Activated gamma-delta T cell (primary cell): ENCODE measurements around the gene LRP1B.

ENCODE experiments used
- DNase-seq: peaks from one replicate; lab custom pipeline; 2025; lab: John Stamatoyannopoulos, UW

LRP1B gene

DNA sequence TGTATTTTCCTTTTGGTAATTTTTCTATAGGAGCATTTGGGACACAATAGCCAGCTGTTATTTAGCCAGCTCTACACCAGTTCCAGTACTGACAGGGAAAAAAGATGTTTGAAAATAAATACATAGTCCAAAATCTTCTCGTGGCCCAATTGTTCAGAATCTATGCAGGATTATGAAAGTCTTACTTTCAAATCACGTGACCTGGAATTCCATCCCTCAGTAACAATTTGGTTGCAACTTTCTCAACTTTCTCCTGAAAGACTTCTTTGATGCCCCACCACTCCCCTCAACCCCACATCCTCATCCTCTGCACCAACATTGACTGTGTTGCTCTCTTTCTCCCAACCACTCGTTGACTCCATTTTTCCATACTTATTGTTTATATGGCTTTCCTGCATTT lies 539.0 kb downstream of the LRP1B start:
- no peak for DNase-seq

DNA sequence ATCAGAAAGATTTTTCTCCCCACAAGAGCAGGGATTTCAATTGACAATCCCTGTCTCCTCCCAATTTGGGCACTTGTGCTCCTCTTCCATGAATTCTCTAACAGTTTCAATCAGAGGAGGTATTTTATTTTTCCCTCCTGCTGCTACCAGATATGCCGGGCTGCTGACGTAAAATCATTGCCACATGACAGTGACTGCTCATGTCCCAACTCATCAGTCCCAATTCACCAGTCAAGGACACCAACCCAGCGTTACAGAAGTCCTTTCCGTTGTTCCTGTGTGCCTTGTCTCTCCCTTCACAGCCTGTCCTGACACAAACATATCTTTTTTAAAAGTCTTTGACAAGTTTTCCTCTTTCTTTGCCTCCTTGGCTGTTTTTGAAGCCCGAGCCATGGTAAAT lies 540.2 kb downstream of the LRP1B start:
- no peak for DNase-seq

DNA sequence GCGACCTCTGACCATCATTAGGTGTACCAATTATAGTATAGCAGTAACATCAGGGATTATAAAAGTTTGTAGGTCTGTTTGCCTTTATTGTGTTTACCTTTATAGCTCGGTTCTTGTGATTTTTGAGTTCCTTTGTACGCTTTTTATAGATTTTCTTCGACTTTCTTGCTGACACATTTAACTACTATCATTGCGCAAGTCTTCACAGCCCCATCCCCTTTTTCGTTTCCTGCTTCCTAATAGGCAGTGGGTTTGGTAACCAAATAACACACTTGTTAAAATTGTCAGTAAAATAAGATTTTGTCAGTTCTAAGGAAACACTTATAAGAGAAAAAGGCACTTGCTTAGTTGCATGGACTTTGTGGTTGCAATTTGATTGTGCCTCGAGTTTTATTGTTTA lies 541.5 kb downstream of the LRP1B start:
- no peak for DNase-seq

DNA sequence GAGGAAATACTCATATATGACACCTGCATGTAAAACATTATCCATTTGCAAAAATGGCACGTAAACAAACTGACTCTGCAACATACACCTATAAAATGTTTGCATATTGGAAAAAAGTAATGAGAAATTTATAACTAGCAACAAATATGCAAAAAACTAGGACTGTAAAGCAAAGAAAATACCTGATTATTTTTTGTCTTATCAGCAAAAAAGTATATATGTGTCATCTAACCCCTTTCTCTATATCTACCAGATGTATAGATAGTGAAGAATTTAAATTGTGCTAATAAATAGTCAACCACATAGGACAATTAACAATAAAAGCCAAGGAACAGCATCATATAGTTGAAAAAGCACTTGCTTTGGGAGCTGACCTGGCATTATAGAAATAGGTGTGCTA lies 543.8 kb downstream of the LRP1B start:
- no peak for DNase-seq

DNA sequence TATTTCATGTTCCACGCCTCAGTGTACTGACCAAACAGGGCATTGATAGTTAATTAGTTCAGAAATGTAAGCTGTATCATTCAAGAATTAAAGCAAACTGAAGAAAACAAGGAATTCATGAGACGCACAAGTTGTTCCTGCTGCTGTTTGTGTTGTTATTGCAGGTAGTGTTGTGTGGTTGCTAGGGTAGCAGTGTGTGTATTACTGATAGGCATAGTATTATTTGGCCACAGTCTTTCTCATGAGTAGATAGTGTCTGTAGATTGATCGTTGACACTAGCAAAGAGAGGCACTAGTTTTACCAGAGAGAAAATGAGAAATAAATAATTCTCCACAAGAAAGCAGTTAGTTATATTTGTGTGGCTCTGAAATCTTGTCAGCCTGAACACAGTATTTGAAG lies 548.6 kb downstream of the LRP1B start:
- no peak for DNase-seq

DNA sequence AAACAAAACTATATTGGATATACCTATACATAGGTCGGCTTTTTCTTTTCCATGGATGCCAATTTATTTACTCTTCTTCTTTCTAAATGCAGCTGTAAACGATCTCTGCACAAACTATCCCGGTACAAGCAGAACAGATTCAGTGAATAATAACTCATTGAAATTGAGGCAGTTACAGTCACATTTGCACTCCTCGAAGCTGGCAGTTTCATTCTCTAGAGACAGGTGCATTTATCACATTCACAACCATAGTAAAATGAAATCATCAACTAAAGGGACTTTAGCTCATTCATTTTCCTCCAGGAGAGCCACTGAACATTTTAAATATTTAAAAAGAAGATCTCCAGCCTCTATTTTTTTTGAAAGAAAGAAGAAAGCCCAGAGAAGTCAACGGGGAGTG lies 551.7 kb downstream of the LRP1B start:
- no peak for DNase-seq

DNA sequence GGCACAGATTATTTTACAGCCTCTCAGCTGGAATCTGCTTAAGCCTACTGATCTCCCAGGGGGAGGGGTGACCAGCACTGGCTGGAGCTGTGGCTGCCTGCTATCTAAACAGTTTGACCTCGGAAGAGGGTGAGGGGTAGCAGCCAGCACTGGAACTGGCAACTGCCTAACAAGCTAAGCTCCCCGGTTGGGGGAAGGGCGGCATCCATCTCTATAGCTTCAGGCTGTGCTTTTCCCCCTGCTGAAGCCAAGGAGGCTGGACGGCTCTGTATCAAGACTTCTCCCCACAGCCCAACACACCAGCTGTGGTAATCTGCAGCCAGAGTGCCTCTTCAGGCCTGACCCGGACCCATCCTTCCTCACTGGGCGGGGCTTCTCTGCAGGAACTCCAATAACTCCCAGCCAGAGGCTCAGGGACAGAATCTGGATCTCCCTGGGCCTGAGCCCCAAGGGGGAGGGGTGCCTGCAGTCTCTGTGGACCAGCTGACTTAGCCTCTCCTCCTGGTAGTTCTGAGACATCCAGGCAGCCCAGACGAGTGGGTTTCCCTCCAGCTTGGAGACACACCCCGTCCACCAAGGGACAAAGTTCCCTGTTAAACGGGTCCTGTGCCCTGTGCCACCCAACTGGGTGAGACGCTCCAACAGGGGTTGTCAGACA lies 560.2 kb downstream of the LRP1B start:
- DNase-seq, result no peak

DNA sequence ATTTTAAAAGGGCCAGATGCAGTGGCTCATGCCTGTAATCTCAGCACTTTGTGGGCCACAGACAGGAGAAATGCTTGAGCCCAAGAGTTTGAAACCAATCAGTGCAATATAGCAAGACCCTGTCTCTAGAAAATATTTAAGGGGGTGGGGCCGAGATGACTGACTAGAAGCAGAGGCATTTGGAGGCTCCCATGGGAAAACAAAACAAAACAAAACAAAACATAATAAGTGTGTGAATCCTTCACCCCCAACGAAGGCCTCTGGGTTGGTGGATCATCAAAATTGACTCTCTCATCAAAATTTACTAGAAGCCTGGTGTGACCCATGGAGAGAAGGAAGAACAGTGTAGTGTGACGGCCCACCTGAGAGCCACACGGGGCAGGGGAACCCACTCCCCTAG lies 560.9 kb downstream of the LRP1B start:
- DNase-seq, result no peak

DNA sequence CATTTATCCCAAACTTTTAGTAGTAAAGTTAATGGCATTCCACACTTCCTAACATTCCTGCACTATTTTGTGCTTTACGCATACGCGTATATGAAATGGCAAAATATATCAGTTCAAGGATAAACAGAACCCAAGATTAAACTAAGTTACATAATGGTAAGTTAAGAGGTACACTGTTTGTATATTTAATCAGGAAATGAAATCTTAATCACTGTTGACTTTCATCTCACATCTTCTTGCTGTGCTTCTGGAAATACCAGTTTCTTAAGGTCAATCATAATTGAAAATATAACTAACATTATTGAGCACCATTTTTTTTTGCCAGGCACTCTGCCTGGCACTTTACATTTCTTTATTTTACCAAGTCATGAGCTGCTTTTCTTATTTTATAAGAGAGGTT lies 565.2 kb downstream of the LRP1B start:
- DNase-seq, result no peak

DNA sequence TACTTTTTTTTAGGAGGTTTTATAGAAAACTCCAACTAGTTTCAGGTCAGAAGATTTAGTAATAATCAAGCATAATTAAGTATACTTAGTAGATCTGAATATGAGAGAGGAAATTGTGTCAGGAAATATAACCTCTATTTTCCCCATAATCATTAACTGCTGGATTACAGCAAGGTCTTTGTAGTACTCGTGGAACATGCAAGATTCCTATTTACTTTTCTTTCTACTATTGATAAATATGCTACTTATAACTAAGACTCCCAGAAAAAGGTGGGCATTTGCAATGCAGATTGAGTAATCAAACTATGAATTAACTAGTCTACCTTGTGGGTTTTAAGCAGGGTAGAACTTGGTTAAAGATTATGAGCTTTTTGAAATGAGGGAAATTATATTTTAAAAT lies 570.1 kb downstream of the LRP1B start:
- no peak for DNase-seq

DNA sequence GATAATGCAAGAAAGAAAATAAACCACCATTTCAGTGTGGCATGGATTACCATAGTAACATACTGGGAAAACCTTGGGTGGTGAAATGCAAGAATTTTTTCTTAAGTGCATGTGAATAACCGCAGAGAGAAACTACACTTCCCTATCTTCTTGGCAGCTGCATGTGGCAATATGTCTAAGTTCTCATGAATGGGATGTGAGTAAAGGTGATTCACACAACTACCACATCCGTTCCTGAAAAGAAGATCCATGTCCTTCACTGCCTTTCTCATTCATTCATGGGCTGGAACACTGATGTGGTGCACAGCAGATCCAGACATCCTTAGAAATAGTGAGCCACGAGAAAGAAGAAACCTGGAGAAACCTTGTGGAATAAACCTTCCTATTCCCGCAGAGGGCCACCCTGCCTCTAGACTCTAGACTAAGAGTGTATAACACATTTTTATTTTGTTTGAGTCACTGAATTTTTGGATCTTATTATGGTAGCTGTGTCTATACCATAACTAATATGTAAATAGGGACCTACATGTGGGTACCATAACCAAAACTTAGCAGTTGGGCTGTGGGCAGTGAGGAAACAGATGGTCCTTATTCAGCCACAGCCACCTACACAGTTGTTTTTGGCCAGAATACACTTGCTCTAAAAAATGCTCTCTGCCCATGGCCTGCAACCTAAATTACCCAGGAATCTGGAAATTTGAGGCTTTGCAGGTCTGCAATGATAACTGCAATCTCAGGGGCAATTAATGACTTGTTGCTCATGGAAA lies 573.3 kb downstream of the LRP1B start:
- no peak for DNase-seq

DNA sequence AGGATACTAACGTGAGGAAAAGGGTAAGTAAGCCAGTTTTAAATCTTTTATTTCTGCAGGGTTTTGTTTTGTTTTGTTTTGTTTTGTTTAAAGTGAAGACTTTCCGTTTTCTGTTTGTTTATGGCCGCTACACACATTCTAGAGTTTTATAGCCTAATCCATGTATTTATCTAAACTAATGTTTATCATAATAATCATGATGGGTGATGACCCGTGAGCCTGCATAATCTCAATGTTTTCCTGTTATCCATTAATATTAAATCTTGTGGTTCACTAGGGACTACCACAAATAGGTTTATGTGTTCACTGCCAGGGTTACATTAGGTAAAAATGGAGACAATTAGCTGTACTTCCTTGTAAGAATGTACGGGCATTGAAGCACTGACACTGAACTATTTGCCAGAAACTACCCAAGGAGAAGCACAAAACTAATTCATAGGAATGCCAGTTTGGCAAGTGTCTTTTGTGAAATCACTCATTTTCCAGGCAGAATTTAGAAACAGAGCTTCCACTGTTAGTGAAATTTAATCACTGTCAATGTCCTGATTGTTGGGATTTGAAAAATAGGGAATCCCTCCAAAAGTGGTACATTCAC lies 574.8 kb downstream of the LRP1B start:
- no peak for DNase-seq

DNA sequence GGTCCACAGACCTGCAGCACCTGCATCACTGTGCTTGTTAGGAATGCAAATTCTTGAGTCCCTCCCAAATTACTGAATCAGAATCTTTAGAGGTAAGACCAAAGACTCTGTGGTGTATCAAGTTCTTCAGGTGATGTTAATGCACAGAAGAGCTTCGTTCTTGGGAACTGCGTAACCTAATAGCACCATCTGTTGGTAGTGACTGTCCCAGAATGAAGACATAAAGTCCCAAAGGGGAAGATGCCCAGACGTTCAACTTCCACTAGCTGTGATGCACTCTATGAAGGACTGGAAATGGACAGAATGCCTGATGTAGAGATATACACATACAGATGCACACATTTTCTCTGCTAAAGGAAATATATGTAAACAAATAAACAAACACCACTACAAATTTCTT lies 576.0 kb downstream of the LRP1B start:
- no peak for DNase-seq

DNA sequence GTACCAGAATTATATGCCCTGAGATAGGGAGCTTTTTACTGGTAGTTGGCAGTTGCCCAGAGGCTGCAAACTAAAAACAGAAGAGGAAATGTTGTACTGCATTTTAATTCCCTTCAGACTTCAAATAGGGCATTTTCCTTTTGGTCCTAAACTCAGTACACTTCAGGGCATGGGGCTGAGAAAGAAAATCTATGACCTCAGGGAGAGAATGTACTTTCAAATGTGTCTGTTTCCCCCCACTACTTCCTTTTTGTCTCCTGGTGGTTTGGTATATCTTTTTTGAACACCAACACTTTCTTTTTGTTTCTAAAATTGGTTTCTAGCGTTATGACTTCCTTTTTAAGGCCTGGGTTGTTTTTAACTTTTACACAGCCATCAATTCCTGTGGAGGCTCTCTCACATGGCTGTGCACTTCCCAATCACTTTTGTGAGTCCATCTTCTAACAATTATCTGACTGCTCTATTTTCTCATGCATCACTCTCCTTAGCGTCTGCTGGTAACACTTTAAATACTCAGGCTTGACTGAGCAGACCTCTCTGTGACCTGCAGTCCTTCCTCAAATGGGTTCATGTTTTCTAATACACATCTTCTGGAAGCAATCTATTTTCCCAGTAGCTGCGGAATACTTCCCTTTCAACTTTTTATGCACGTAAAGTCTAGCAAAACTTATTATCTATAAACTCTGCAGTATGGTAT lies 596.0 kb downstream of the LRP1B start:
- DNase-seq, result no peak

DNA sequence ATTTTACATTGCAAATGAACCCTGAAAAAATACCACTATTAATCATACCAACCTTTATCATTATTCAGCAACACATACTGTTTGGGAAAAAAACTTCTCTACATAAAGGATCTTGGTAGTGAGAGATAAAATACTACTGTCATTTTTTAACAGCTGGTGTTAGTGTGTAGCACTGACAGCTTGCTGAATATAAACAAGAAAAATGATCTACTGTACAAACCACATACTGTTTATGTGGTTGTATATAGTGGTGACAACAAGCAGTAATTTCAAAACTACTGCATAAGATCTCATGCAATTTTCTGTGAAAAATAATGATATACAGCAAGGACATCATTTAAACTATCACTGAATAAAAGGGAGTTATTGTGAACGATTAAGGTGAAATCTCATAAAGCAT lies 601.2 kb downstream of the LRP1B start:
- DNase-seq, result no peak

DNA sequence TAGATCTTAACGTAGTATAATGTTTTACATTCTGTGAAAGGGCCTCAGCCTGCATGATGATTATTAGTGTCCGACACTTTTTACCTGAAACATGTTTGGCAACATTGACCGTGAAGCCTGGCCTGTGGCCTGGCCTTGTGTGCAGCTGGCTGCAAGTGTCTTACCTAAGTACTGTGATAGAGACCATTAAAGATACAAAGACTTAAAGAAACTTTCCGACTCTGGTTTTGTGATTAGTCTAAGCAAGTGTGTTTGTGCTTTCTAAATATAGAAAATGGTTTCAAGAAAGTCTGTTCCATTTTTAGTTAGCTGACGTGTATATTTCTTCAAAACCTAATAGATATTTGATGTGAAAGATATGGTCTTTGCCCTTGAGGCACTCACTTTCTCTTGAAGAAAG lies 601.8 kb downstream of the LRP1B start:
- no peak for DNase-seq

DNA sequence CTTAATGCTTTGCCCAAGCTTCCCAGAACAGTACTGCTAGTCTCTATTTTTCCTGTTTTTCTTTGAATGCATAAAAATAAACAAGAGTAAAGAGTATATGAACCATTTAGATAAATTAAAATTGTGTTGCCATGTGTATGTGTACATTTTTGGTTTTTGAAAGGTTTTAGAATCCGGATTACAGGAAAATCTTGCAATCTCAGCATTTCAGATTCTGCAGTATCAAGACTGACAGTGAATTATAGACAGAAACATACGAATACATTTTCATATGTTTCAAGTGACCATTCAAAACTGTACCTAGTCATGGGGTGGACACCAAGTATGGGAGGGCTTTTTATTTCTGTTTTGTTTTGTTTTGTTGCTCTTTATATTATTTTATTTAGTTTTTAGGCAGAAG lies 604.1 kb downstream of the LRP1B start:
- DNase-seq, result no peak

DNA sequence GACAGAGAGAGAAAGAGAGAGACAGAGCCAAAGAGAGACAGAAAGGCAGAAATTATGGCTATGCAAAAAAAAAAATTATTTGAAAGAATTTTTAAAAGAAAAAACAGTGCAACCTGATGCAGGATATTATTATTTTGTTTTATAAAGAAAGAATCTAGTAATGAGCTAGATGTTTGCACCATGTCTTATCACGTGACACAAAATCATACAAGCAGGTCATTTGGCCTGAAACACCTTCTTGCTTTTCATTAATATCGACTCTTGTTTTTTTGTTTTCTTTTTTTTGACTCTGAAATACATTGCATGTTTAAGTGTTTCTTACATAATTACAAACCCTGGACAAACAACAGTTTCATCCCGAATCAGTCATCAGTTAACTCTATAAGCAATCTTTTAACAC lies 606.0 kb downstream of the LRP1B start:
- no peak for DNase-seq

DNA sequence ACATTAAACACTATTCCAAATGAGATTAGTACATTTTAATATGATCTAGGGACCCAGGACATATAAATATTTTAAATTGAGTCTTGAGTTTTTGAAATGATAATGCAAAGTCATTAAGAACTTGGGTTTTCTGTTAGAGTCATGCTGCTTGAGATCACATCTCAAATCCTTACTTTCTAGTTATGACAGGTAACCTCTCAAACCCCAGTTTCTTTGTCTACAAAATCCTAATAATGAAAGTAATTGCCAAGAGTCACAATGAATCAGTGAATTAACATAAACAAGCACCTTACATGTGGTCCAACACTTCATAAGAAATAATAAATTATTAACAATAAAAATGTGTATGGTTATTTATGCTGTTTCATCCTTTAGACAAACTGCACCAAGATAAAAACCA lies 607.6 kb downstream of the LRP1B start:
- no peak for DNase-seq

DNA sequence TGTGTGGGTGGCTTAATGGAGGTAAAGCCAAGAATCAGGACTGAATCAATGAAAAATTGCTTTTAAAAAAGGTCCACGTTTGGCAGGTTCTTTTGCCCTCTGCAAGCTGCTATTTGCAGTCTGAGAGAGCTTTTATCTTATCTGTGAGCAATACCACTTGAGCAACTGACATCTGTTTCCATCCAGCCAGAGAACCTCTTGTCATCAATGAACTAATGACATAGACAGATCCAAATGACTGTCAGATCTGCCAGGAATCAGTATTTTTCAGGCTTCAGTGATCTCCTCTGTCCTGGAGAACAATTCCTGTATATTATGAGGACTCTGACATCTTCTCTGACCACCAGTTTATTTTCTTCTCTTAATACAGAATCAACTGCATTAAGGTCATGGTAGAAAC lies 608.1 kb downstream of the LRP1B start:
- no peak for DNase-seq

DNA sequence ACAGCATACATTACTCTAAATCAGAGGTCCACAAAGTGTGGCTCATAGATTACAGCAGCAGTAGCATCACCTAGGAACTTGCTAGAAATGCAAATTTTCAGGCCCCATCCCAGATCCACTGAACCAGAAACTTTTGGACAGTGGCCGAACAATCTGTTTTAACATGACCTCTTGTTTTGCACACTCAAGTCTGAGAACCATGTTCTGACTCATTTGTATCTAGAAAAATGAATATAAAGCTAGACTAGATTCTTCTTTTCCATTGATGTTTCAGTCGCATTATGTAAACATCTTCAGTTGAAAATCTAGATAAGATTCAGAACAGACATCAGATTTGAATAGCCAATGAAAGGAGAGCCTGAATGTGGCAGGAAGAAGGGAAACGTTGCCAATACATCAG lies 608.8 kb downstream of the LRP1B start:
- DNase-seq, result no peak

DNA sequence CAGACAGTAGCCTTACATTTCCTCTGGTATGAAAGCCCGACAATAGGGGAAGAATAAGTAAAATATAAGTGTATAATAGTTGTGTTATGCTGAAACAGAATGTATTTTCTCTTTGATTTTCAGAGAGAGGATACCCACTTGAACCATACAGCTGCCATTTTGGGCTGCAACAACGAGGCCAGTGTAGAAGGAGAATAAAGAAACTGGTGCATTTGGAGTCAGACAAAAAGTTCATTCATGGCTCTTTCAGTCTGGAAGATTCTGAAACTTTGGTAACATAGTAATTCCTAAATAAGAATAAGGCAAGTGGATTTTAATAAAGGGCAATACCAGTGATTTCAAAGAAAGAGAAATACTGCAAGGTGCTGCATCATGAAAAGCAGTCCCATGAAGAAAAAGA lies 610.9 kb downstream of the LRP1B start:
- DNase-seq, result no peak

DNA sequence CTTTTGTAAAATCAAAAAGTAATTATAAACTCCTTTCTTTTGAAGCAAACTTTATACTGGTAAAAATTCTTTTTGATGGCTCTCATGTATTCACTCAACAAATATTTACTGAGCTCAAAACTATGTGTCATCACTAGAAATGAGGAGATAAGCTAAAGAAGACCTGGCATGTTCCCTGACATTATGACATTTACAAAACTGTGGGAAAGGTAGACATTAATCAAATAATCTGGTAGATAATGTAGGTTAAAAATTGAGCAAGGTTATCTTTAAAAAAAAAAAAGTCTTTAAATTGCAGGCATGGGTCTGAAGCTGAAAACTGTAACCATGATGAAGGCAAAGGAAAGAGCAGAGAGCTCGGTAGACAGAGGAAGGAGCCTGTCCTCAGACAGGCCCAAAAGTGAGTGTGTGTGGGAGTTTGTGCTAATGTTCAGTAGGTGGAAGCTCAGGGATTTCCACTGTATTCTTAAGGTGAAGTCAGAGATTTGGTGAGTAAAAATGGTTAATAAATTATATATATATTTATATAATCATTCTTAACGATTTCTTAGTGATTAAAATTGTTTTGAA lies 612.9 kb downstream of the LRP1B start:
- DNase-seq, result no peak
